SK-MEL-5 (cell line): ENCODE results near the gene XAB2. TPM values are rescaled to one million over a fixed set of nuclear protein-coding genes. Genes with fewer than 3 reads are reported as not detected.
A peak's percentile ranks its signal among the peaks of the same experiment; 100 is the strongest.
"Not testable (repeated sequence)": the region's sequence is repeated elsewhere in the genome, so short reads cannot be mapped to it uniquely, and the experiment has no call there.

ENCODE experiments used
- DNase-seq: peaks from one replicate; pipeline ENCODE4 v3.0.0-alpha.2; 2016; ENCODE audit warnings: low read depth, low spot score
- in situ Hi-C: cut with HindIII; loops from 2 replicates; pipeline ENCODE4 v1.10.0; 2016; ENCODE audit warnings: low sequenced_read_pairs, high pct_unique_total_duplicates, low pct_unique_long_range_greater_than_20kb
- total RNA-seq: library from RNA; depleted of rRNA; stranded (reverse); fragments of >200 nt; shearing (Covaris generic); gene quantifications from 2 replicates; pipeline ENCODE4 v1.2.3, GENCODE V29; 2014

The XAB2 gene
- total RNA-seq, 1 experiment from 2014 or later = 21.5 TPM

- in situ Hi-C loops = no loop called here
- DNase-seq = peak; percentile 84
Observed at GRCh38 chr19:7605490-7606222, 23.7 kb downstream of the XAB2 start.

- DNase-seq = no peak
- in situ Hi-C loops = no loop called here
Observed at GRCh38 chr19:7603919-7604318, 25.4 kb downstream of the XAB2 start.

GRCh38 chr19:7602935-7603497 is 26.3 kb downstream of the XAB2 start:
- in situ Hi-C loops = no loop called here
- no peak for DNase-seq

GRCh38 chr19:7602240-7602934 is 27.0 kb downstream of the XAB2 start:
- in situ Hi-C loops = no loop called here
- DNase-seq = no peak

GRCh38 chr19:7600721-7601120 is 28.6 kb downstream of the XAB2 start:
- in situ Hi-C loops = no loop called here
- DNase-seq = no peak

- in situ Hi-C loops = no loop called here
- no peak for DNase-seq
Observed at GRCh38 chr19:7598180-7598579, 31.2 kb downstream of the XAB2 start.

GRCh38 chr19:7597689-7598088 is 31.7 kb downstream of the XAB2 start:
- no peak for DNase-seq
- in situ Hi-C loops = no loop called here

- in situ Hi-C loops = no loop called here
- DNase-seq = no peak
Observed at GRCh38 chr19:7596211-7596937, 33.0 kb downstream of the XAB2 start.

- in situ Hi-C loops = no loop called here
- no peak for DNase-seq
Observed at GRCh38 chr19:7595466-7596133, 33.7 kb downstream of the XAB2 start, which contains the start of gene CAMSAP3. Gene CAMSAP3, plus strand, starts transcription at chr19:7595863. Its CDS starts 140 bp downstream, at chr19:7596003.

GRCh38 chr19:7590256-7590655 is 39.1 kb downstream of the XAB2 start:
- in situ Hi-C loops = no loop called here
- no peak for DNase-seq

- in situ Hi-C loops = no loop called here
- no peak for DNase-seq
Observed at GRCh38 chr19:7589822-7590221, 39.5 kb downstream of the XAB2 start.

GRCh38 chr19:7582446-7582845 is 46.9 kb downstream of the XAB2 start:
- in situ Hi-C loops = no loop called here
- DNase-seq = no peak

- in situ Hi-C loops = no loop called here
- DNase-seq = no peak
Observed at GRCh38 chr19:7579182-7579581, 50.2 kb downstream of the XAB2 start.

GRCh38 chr19:7578127-7578526 is 51.2 kb downstream of the XAB2 start:
- in situ Hi-C loops = no loop called here

GRCh38 chr19:7577422-7577821 is 51.9 kb downstream of the XAB2 start:
- in situ Hi-C loops, DNase-seq: not testable (repeated sequence)

More at GRCh38 chr19:7578127-7578526, 51.2 kb downstream of the XAB2 start:
- DNase-seq = no peak

GRCh38 chr19:7575434-7576040 is 53.8 kb downstream of the XAB2 start:
- in situ Hi-C loops = no loop called here
- DNase-seq = peak; percentile 57

- in situ Hi-C loops = no loop called here
- DNase-seq = no peak
Observed at GRCh38 chr19:7570761-7571160, 58.6 kb downstream of the XAB2 start.
